ENCODE results near the gene VIT.

Gene VIT

DNA sequence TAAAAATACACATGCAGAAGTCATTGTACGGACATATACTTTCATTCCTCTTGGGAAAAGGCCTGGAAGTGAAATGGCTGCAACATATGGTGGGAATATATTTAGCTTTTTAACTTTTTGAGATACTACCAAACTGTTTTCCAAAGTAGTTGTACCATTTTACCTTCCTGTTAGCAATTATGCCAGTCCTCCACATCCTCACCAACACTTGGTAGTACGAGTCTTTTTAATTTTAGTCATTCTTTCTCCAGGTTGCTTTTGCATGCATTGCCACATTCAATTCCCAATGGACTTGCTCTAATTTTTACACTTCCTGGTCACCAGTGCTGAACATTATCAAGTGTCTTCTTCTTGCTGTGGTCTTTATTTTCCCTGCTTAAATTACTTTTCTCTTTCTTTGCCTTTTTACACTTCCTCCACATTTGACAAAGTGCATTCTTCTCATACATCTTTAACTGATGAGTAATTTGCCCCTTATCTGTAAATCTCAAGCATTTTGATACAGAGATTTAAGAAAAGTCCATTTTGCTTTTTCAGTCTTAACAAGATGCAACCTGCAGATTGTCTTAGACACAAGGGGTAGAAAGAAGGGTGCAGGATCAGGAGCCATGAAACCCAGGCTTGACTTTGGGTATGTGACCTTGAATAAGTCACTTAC is 14.5 kb downstream of the VIT start:
- no peak for TF ChIP-seq CREB1 (IDR thresholded peaks at IDR 0.05; ENCODE audit: low read depth)

DNA sequence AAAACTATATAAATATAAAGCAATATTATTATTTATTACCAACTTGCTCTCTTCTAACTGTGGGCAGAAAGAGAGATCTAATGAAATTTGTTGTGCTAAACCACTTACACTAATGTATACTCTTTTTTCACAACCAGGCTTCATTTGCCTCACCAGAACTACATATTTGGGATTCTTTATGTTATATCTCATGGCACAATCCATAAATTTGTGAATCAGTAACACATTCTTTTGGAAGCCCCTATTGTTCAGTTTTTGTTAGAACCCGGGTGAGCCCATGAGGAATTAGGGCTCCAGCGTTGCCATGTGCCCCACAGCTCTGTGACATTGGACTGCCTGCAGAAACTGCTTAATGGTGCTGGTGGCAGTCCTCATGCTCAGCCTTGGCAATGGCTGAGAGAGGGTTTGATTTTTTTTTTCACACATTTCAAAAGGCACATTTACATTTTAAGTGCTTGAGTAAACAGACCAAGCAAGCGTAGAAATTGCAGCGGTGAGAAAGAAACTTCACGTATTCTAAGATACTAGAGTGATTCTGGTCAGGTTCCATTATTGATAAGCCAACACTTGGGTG is 15.3 kb downstream of the VIT start:
- TF ChIP-seq TAF1 (IDR thresholded peaks at IDR 0.05; ENCODE audit: low read depth): no peak
- TF ChIP-seq YY1 (IDR thresholded peaks at IDR 0.05; ENCODE audit: low read depth): no peak
- no peak for TF ChIP-seq FOXM1 (IDR thresholded peaks at IDR 0.05; ENCODE audit: borderline replicate concordance, low read depth)
- TF ChIP-seq, protein P1, sequence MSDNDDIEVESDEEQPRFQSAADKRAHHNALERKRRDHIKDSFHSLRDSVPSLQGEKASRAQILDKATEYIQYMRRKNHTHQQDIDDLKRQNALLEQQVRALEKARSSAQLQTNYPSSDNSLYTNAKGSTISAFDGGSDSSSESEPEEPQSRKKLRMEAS (IDR thresholded peaks at IDR 0.05): no peak
- TF ChIP-seq ZBTB7A (IDR thresholded peaks at IDR 0.05; ENCODE audit: low read depth): no peak

DNA sequence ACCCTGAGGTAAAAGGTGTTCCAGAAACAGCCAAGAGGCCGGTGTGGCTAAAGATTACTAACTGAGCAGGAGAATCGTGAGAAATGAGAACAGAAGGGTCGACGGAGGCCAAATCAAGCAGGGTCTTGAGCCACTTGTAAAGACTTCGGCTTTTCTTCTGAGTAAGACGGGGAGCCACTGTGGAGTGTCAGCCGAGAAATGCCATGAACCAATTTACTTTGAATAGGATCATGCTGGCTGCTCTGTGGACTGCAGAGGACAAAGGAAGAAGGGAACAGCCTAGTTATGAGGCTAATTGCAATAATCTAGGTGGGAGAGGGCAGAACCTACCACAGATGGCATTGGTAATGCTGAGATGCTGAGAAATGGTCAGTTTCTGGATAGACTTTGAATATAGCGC is 16.8 kb downstream of the VIT start:
- TF ChIP-seq CREB1 (IDR thresholded peaks at IDR 0.05; ENCODE audit: low read depth) (no peak), CEBPB (IDR thresholded peaks at IDR 0.05) (no peak), FOXM1 (IDR thresholded peaks at IDR 0.05; ENCODE audit: borderline replicate concordance, low read depth) (no peak), TEAD4 (IDR thresholded peaks at IDR 0.05) (no peak)

DNA sequence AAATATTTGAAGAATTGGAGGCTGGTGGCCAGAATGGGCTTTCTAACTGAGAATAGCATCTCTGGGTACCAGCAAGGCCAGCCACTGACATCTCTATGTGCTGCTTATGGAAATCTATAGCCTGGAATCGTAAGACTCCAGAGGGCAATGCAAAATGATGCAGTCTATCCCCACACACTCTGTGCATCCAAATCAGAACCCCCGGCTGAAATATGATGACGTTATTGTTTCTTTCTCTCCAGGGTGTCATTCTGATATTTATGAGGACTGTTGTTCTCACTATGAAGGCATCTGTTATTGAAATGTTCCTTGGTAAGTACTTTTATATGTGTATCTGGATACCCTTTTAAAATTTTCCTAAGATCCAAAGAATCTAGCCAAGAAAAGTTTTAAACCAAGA is 19.6 kb downstream of the VIT start:
- TF ChIP-seq TCF12 (IDR thresholded peaks at IDR 0.05; ENCODE audit: low read depth) (no peak), EGR1 (IDR thresholded peaks at IDR 0.05) (no peak), ZBTB7A (IDR thresholded peaks at IDR 0.05; ENCODE audit: low read depth) (no peak), NFIC (IDR thresholded peaks at IDR 0.05) (no peak), CEBPB (IDR thresholded peaks at IDR 0.05) (no peak), TEAD4 (IDR thresholded peaks at IDR 0.05) (no peak), CREB1 (IDR thresholded peaks at IDR 0.05; ENCODE audit: low read depth) (no peak), YY1 (IDR thresholded peaks at IDR 0.05; ENCODE audit: low read depth) (no peak), EP300 (IDR thresholded peaks at IDR 0.05; ENCODE audit: borderline replicate concordance) (no peak), FOXM1 (IDR thresholded peaks at IDR 0.05; ENCODE audit: borderline replicate concordance, low read depth) (no peak), TAF1 (IDR thresholded peaks at IDR 0.05; ENCODE audit: low read depth) (no peak)
- TF ChIP-seq, protein P2, sequence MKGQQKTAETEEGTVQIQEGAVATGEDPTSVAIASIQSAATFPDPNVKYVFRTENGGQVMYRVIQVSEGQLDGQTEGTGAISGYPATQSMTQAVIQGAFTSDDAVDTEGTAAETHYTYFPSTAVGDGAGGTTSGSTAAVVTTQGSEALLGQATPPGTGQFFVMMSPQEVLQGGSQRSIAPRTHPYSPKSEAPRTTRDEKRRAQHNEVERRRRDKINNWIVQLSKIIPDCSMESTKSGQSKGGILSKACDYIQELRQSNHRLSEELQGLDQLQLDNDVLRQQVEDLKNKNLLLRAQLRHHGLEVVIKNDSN (IDR thresholded peaks at IDR 0.05): no peak
- TF ChIP-seq, protein P3, sequence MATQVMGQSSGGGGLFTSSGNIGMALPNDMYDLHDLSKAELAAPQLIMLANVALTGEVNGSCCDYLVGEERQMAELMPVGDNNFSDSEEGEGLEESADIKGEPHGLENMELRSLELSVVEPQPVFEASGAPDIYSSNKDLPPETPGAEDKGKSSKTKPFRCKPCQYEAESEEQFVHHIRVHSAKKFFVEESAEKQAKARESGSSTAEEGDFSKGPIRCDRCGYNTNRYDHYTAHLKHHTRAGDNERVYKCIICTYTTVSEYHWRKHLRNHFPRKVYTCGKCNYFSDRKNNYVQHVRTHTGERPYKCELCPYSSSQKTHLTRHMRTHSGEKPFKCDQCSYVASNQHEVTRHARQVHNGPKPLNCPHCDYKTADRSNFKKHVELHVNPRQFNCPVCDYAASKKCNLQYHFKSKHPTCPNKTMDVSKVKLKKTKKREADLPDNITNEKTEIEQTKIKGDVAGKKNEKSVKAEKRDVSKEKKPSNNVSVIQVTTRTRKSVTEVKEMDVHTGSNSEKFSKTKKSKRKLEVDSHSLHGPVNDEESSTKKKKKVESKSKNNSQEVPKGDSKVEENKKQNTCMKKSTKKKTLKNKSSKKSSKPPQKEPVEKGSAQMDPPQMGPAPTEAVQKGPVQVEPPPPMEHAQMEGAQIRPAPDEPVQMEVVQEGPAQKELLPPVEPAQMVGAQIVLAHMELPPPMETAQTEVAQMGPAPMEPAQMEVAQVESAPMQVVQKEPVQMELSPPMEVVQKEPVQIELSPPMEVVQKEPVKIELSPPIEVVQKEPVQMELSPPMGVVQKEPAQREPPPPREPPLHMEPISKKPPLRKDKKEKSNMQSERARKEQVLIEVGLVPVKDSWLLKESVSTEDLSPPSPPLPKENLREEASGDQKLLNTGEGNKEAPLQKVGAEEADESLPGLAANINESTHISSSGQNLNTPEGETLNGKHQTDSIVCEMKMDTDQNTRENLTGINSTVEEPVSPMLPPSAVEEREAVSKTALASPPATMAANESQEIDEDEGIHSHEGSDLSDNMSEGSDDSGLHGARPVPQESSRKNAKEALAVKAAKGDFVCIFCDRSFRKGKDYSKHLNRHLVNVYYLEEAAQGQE (IDR thresholded peaks at IDR 0.05; ENCODE audit: low read depth): no peak
- TF ChIP-seq, protein P1 (IDR thresholded peaks at IDR 0.05): no peak

DNA sequence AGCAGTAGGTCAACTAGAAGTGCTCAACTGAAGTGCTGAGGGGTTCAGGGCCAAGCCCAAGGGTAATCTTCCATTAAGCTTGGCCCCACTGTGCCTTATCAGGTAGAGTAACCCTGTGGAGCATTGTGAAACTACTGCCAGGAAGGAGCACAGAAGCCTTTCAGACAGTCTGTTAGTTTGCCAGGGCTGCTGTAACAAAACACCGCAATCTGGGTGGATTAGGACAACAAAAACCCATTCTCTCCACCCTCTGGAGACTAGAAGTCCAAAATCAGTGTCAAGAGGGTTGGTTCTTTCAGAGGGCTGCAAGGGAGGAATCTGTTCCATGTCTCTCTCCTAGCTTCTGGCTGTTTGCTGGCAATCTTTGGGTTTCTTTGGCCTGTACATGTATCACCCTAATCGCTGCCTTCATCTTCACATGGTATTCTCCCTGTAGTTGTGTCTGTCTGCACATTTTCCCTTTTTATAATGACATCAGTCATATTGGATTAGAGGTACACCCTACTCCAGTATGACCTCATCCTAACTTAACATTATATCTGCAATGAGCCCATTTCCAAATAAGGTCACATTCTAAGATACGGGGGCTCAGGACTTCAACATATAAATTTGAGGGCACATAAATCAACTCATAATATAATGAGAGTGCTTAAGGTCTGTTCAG is 21.2 kb downstream of the VIT start:
- TF ChIP-seq, protein P1 (IDR thresholded peaks at IDR 0.05): no peak
- TF ChIP-seq TEAD4 (IDR thresholded peaks at IDR 0.05): no peak
- TF ChIP-seq, protein P3 (IDR thresholded peaks at IDR 0.05; ENCODE audit: low read depth): no peak
- TF ChIP-seq CEBPB (IDR thresholded peaks at IDR 0.05): no peak
- no peak for TF ChIP-seq EGR1 (IDR thresholded peaks at IDR 0.05)
- no peak for TF ChIP-seq EP300 (IDR thresholded peaks at IDR 0.05; ENCODE audit: borderline replicate concordance)
- no peak for TF ChIP-seq FOXM1 (IDR thresholded peaks at IDR 0.05; ENCODE audit: borderline replicate concordance, low read depth)
- TF ChIP-seq ZBTB7A (IDR thresholded peaks at IDR 0.05; ENCODE audit: low read depth): no peak
- TF ChIP-seq CREB1 (IDR thresholded peaks at IDR 0.05; ENCODE audit: low read depth): no peak

DNA sequence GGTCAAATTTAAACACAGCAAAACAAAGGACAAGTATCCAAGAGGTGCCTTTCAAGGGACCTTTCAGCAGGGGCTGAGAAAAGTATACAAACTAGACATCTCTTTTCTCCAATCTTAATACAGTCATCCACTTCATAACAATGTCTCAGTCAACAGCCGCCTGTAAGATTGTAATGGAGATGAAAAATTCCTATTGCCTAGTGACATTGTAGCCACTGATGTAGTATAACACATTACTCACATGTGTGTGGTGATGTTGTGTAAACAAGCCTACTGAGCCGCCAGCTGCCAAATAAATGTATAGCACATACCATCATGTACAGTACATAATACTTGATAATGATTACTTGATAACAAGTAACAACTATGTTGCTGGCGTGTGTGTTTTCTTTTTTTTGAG is 31.0 kb downstream of the VIT start:
- TF ChIP-seq TEAD4 (IDR thresholded peaks at IDR 0.05) (no peak), TAF1 (IDR thresholded peaks at IDR 0.05; ENCODE audit: low read depth) (no peak), CEBPB (IDR thresholded peaks at IDR 0.05) (no peak), RAD21 (IDR thresholded peaks at IDR 0.05; ENCODE audit: low read depth) (no peak), EGR1 (IDR thresholded peaks at IDR 0.05) (no peak), ZBTB7A (IDR thresholded peaks at IDR 0.05; ENCODE audit: low read depth) (no peak), TCF12 (IDR thresholded peaks at IDR 0.05; ENCODE audit: low read depth) (no peak), YY1 (IDR thresholded peaks at IDR 0.05; ENCODE audit: low read depth) (no peak)
- TF ChIP-seq, protein P1 (IDR thresholded peaks at IDR 0.05): no peak
- TF ChIP-seq, protein P3 (IDR thresholded peaks at IDR 0.05; ENCODE audit: low read depth): no peak

Measured in Ishikawa (cell line).